ENCODE data around the gene SNRNP48.

The SNRNP48 gene

DNA sequence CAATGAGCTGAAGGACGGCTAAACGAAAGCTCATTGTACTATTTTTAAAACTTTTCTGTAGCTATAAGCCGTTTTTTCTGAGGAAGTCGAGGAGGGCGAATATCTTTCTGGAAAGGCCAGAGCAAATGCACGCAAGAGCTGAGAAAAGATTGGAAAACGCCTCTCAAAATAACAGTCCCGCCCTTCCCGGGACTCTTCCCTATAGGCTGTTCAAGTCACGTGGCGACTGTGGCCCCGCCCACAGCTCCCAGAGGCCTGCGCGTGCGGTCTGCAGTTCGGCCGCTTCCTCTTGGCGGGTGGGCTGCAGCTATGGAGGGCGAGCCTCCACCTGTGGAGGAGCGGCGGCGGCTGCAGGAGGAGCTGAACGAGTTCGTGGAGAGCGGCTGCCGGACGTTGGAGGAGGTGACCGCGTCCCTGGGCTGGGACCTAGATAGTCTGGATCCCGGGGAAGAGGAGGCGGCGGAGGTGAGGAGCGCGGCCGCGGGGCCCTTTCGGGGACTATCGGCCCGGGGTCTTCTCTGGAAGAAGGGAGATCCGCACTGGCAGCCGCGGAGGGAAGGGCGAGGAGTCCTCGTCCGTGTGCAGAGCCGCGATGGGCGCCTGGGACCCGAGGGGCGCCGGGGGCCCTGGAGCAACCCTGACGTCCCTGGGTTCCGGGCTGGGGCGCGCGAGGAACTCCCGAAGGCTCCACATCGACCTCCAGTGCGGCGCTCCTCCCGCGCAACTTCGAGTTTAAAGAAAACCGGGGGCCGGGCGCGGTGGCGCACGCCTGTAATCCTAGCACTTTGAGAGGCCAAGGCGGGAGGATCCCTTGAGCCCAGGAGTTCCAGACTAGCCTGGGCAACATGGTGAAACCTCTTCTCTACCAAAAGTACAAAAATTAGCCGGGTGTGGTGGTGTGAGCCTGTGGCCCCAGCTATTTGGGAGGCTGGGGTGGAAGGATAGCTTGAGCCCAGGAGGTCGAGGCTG lies at the start of gene SNRNP48:
Gene SNRNP48, plus strand, starts transcription at position 250 of the 969 bp plus-strand sequence. Its CDS starts 60 bp downstream, at position 310.
- peak; percentile 93 for DNase-seq

- no peak for DNase-seq
Measured at GRCh38 chr6:7540595-7540994, 49.4 kb upstream of the SNRNP48 start.

GRCh38 chr6:7541175-7542064 lies 48.6 kb upstream of the SNRNP48 start, which contains the start of gene DSP:
Gene DSP (plus strand): TSS chr6:7541671. CDS start chr6:7541916, 245 bp downstream.
- peak; percentile 36 for DNase-seq

DNA sequence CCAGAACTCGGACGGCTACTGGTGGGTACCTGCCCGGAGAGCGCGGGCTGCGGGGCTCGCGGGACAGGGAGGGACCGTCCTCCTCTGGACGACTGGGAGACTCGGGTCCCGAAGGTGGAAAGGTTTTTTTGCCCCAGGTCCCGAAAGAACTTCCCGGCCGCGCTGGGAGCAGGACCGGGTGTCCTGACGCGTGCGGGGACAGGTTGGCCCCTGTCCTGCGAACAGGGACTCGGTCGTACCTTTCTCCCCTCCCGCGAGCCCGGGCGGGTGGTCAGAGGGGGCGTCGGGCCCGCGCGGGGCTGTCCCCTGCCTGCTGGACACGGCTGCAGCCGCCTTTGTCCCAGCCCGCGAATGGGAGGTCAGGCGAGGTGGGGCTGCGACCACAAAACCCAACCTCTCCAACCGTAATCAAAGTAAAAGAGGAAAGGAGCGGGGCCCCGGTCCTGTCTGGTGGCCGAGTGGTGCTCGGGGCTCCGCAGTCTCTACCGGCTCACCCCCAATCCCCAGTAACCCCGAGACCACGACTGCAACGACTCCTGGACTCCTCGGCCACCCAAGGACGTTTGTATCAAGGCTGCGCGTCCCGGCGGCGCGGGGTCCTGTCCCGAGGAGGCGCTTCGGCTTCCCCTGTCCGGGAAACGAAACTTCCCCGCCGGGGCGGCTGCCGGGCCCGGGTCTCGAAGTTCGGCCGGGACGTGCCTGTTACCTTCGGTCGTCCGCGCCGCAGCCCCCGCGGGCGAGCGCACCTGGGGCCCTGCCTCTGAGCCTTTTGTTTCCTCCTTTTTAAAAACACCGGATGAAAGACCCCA lies 47.7 kb upstream of the SNRNP48 start:
- DNase-seq = no peak

- DNase-seq = no peak
Measured at GRCh38 chr6:7542874-7543624, 46.9 kb upstream of the SNRNP48 start.

GRCh38 chr6:7543789-7544424 lies 46.1 kb upstream of the SNRNP48 start:
- no peak for DNase-seq

- DNase-seq = no peak
Measured at GRCh38 chr6:7544597-7544996, 45.4 kb upstream of the SNRNP48 start.

GRCh38 chr6:7545316-7546019 lies 44.5 kb upstream of the SNRNP48 start:
- no peak for DNase-seq

- no peak for DNase-seq
Measured at GRCh38 chr6:7546020-7546369, 44.0 kb upstream of the SNRNP48 start.

GRCh38 chr6:7546383-7546782 lies 43.6 kb upstream of the SNRNP48 start:
- DNase-seq = no peak

- no peak for DNase-seq
Measured at GRCh38 chr6:7546896-7547295, 43.1 kb upstream of the SNRNP48 start.

DNA sequence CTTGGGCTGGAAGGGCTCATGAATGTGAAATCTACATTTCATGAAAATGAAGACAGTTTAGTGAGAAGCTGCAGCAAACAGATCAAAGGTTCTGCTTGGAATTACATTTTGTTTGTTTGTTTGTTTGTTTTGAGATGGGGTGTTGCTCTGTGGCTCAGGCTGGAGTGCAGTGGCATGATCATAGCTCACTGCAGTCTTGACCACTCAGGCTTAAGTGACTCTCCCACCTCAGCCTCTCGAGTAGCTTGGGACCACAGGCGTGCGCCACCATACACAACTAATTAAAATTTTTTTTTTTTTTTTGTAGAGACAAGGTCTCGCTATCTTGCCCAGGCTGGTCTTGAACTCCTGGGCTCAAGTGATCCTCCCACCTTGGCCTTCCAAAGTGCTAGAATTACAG lies 42.7 kb upstream of the SNRNP48 start:
- DNase-seq = no peak

DNA sequence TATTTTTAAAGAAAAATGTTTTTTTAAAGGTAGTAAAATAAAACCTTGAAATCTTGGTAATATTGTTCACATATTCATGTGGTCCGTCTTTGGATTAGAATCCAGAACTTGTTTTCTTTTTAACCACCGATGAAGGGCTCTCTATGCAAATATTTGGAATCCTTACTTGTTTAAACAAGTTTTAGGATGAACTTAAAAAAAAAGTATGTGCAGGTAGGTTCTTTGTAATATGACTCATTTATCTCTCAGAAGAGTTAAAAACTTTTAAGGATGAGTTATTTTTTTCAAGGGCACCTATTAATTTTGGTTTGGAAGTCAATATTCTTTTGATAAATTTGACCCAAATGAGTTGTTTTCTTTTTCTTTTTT lies 39.6 kb upstream of the SNRNP48 start:
- DNase-seq = no peak

DNA sequence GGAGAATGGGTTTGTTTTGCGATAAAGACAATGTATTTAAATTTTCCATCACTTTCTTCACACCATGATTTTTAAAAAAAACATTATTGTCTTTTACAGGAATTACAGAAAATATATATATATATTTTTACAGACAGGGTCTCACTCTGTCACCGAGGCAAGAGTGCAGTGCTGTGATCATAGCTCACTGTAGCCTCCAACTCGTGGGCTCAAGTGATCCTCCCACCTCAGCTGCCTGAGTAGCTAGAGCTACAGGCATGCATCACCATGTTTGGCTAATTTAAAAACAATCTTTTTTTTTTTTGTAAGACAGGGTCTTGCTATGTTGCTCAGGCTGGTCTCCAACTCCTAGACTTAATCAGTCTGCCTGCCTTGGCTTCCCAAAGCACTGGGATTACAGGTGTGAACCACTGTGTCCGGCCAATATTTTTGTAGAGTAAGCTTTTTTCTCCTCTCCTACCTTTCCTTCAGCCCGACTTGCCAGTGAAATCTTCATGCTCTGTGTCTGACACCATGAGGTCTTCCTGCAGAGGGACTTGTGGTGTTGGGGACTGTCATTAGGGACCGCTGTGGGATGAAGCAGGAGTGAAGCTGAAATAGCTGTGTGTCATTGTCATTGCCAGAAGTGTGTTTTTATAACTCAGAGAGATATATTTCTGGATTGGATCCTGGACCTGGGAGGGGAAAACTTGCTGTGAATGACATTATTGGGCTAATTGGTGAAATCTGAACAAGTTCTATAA lies 35.3 kb upstream of the SNRNP48 start:
- DNase-seq = no peak

DNA sequence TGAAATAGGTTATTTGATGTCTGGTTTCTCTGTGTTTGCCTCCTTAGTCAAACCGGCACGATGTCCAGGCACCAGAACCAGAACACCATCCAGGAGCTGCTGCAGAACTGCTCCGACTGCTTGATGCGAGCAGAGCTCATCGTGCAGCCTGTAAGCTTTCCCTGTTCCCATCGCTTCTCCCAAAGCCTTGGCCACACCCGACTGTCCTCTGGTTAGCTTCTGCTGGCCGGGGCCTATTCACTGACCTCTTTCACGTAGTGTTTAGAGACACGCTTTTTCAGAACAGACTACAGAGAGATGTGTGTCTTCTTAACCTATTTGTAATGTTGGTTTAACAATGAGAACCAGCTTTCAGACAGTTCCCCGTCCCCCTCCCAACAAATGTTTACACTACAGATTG lies 34.3 kb upstream of the SNRNP48 start:
- DNase-seq = no peak

GRCh38 chr6:7556394-7557106 lies 33.4 kb upstream of the SNRNP48 start:
- no peak for DNase-seq

DNA sequence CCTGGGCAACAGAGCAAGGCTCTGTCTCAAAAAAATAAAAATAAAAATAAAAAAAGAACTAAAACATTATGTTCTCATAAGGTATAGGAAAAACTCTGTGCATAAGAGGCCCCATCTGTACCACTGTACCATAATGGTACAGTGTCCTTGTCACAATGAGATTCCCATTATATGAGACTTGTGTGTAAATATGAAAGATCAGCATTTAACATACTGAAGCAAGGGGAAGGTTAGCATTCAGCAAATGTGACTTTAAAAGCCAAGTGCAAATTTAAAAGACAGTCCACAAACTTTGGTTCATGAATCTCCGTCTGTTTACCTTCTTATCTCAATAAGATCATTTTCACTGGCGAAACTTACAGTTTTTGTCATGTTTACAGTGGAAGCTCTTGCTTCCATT lies 32.3 kb upstream of the SNRNP48 start:
- DNase-seq = no peak

DNA sequence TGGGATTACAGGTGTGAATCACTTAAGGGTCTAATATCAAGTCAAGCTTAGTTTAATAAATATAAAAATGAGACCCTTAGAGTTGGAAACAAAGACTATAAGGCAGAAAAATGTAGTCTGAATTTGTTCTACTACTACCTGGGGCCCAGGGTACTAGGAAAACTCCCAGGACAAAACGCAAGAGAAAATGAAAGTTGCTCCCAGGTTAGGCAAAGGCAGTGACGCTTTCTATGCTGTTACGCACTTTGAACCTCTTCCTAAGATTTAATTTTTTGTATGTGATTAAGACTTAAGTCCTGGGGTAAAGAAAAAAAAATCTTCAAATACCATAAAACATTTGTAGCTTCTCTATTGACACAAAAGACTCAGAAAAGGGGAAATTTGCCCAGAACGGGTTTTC lies 31.2 kb upstream of the SNRNP48 start:
- DNase-seq = no peak

DNA sequence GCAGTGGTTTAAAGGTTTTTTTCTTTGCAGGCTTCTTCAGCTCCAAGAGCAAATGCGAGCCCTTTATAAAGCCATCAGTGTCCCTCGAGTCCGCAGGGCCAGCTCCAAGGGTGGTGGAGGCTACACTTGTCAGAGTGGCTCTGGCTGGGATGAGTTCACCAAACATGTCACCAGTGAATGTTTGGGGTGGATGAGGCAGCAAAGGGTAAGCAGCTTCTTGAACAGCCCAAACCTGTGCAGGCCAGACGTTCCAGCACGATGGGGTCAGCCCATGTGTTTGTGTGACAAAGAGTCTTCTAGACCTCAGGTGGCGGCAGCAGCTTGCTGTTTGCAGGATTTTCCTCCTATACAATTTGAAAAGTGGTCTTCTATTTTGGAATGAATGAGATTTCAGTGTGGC lies 30.8 kb upstream of the SNRNP48 start:
- no peak for DNase-seq

All from stimulated activated CD4-positive, alpha-beta T cell treated with anti-CD3 and anti-CD28 coated beads, Interleukin-4, amount 100 ng/mL, for 1 hour (primary cell).